ENCODE data around the gene NRXN3. TPM values are rescaled to one million over a fixed set of nuclear protein-coding genes. Genes with fewer than 3 reads are reported as not detected.

Gene NRXN3
- total and polyA plus RNA-seq, 2 donors (not counting 1 experiment from before 2014, with no cell fraction given): not detected

DNA sequence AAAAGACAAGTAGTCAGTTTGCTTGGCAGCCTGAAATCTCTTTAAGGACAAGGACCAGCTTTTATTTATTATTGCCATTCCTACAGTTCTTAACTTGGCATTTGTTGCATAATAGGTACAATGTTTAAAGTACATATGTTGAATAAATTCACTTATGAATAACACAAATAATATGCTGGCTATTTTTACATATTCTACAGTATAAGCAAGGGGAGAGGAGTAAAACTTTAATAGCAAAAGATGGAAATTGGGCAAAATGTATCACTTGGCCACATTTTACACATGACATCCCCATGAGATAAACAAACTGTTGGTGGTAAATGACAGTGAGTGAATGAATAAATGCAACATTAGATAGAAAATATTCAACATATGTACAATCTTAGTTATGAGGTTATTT lies 1708.1 kb downstream of the NRXN3 start:
- ChIA-PET POLR2A (no interaction called here), CTCF (no interaction called here)
- peaks cover 2% of the 10 kb centered on the region for H3K9me3 Mint-ChIP-seq (ENCODE audit: insufficient read depth)
- no peak overlapping the region for H3K9ac ChIP-seq (ENCODE audit: low read length)
- H4K20me1 ChIP-seq (ENCODE audit: control insufficient read depth, insufficient read depth, low read length, poor library complexity, severe bottlenecking): no peaks in the 10 kb centered on the region
- no peaks in the 10 kb centered on the region for H3K36me3 ChIP-seq (replicated peaks in 1 of 2; ENCODE audit: control extremely low read depth in 1 of 2, control insufficient read depth in 1 of 2, extremely low read depth in 1 of 2, insufficient read depth in 2 of 2, low read length in 1 of 2)
- H3K27ac ChIP-seq (ENCODE audit: low read length in 2 of 2): no peak overlapping the region
- H3K4me2 ChIP-seq (replicated peaks; ENCODE audit: low read depth, low read length, poor library complexity, severe bottlenecking): no peak overlapping the region
- H3K27ac Mint-ChIP-seq: no peak overlapping the region
- ATAC-seq (ENCODE audit: low read depth): no peak
- H3K27me3 ChIP-seq (replicated peaks in 1 of 4; ENCODE audit: control extremely low read depth in 1 of 4, control insufficient read depth in 3 of 4, insufficient read depth in 4 of 4, low read length in 3 of 4): no peaks in the 10 kb centered on the region
- no peaks in the 10 kb centered on the region for H3K4me1 Mint-ChIP-seq
- no peak for TF ChIP-seq EZH2 (IDR thresholded peaks at IDR 0.05; ENCODE audit: borderline replicate concordance, insufficient read depth, low read depth, low read length, poor library complexity, severe bottlenecking)
- TF ChIP-seq, protein P1, sequence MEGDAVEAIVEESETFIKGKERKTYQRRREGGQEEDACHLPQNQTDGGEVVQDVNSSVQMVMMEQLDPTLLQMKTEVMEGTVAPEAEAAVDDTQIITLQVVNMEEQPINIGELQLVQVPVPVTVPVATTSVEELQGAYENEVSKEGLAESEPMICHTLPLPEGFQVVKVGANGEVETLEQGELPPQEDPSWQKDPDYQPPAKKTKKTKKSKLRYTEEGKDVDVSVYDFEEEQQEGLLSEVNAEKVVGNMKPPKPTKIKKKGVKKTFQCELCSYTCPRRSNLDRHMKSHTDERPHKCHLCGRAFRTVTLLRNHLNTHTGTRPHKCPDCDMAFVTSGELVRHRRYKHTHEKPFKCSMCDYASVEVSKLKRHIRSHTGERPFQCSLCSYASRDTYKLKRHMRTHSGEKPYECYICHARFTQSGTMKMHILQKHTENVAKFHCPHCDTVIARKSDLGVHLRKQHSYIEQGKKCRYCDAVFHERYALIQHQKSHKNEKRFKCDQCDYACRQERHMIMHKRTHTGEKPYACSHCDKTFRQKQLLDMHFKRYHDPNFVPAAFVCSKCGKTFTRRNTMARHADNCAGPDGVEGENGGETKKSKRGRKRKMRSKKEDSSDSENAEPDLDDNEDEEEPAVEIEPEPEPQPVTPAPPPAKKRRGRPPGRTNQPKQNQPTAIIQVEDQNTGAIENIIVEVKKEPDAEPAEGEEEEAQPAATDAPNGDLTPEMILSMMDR (IDR thresholded peaks at IDR 0.05): no peak
- no peaks in the 10 kb centered on the region for H3K9me3 ChIP-seq (ENCODE audit: control extremely low read depth in 1 of 3, control insufficient read depth in 2 of 3, insufficient read depth in 1 of 3, low read length in 2 of 3)
- H3K4me3 ChIP-seq (ENCODE audit: control extremely low read depth in 1 of 5, extremely low read depth in 1 of 5, insufficient read depth in 1 of 5, low read depth in 2 of 5, low read length in 4 of 5): no peak overlapping the region
- DNase-seq: no peak
- H2AFZ ChIP-seq (ENCODE audit: insufficient read depth, low read depth, low read length, poor library complexity, severe bottlenecking): no peak overlapping the region
- H3K4me1 ChIP-seq (ENCODE audit: control insufficient read depth in 2 of 2, insufficient read depth in 2 of 2, low read length in 2 of 2): no peaks in the 10 kb centered on the region
- H3K27me3 Mint-ChIP-seq: no peaks in the 10 kb centered on the region
- H3K4me3 Mint-ChIP-seq: no peak overlapping the region
- no peaks in the 10 kb centered on the region for H3K79me2 ChIP-seq (ENCODE audit: control insufficient read depth, insufficient read depth, low read length)
- intact Hi-C loops (cut with micrococcal nuclease): no loop called here

DNA sequence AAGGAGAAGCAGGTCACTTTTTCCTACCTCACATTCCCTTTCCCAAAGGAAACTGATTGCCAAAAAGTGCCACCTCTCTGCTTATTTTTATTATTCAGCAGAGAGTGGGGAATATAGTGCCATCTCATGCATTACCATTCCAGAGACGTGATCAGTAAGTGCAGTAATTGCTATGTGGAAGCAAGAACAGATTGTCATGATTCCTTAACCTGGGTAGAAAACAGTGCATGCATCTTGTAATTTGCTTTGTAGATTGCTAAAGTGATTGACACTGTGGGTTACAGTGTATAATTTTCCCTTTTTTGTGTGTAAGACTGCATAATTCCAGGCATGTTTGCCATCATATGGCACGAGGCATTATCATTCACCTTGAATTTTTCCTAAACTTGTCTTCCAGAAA lies 1708.6 kb downstream of the NRXN3 start:
- no peak for TF ChIP-seq EZH2 (IDR thresholded peaks at IDR 0.05; ENCODE audit: borderline replicate concordance, insufficient read depth, low read depth, low read length, poor library complexity, severe bottlenecking)
- TF ChIP-seq, protein P1 (IDR thresholded peaks at IDR 0.05): no peak
- no peak overlapping the region for H3K4me3 Mint-ChIP-seq
- DNase-seq: no peak
- no peaks in the 10 kb centered on the region for H3K27me3 ChIP-seq (replicated peaks in 1 of 4; ENCODE audit: control extremely low read depth in 1 of 4, control insufficient read depth in 3 of 4, insufficient read depth in 4 of 4, low read length in 3 of 4)
- no peaks in the 10 kb centered on the region for H3K27me3 Mint-ChIP-seq
- H3K9ac ChIP-seq (ENCODE audit: low read length): no peak overlapping the region
- H3K4me1 Mint-ChIP-seq: no peaks in the 10 kb centered on the region
- no peak overlapping the region for H3K27ac Mint-ChIP-seq
- no peaks in the 10 kb centered on the region for H3K79me2 ChIP-seq (ENCODE audit: control insufficient read depth, insufficient read depth, low read length)
- CTCF ChIA-PET: no interaction called here
- no peak overlapping the region for H2AFZ ChIP-seq (ENCODE audit: insufficient read depth, low read depth, low read length, poor library complexity, severe bottlenecking)
- H3K4me3 ChIP-seq (ENCODE audit: control extremely low read depth in 1 of 5, extremely low read depth in 1 of 5, insufficient read depth in 1 of 5, low read depth in 2 of 5, low read length in 4 of 5): no peak overlapping the region
- no peaks in the 10 kb centered on the region for H4K20me1 ChIP-seq (ENCODE audit: control insufficient read depth, insufficient read depth, low read length, poor library complexity, severe bottlenecking)
- intact Hi-C loops (cut with micrococcal nuclease): no loop called here
- WGBS (ENCODE audit: insufficient coverage): no CpG with 5 or more reads among the region's 2 CpGs
- H3K4me2 ChIP-seq (replicated peaks; ENCODE audit: low read depth, low read length, poor library complexity, severe bottlenecking): no peak overlapping the region
- no peak overlapping the region for H3K27ac ChIP-seq (ENCODE audit: low read length in 2 of 2)
- H3K4me1 ChIP-seq (ENCODE audit: control insufficient read depth in 2 of 2, insufficient read depth in 2 of 2, low read length in 2 of 2): no peaks in the 10 kb centered on the region
- no peak for ATAC-seq (ENCODE audit: low read depth)
- H3K9me3 ChIP-seq (ENCODE audit: control extremely low read depth in 1 of 3, control insufficient read depth in 2 of 3, insufficient read depth in 1 of 3, low read length in 2 of 3): no peaks in the 10 kb centered on the region
- peaks cover 2% of the 10 kb centered on the region for H3K9me3 Mint-ChIP-seq (ENCODE audit: insufficient read depth)
- H3K36me3 ChIP-seq (replicated peaks in 1 of 2; ENCODE audit: control extremely low read depth in 1 of 2, control insufficient read depth in 1 of 2, extremely low read depth in 1 of 2, insufficient read depth in 2 of 2, low read length in 1 of 2): no peaks in the 10 kb centered on the region
- POLR2A ChIA-PET: no interaction called here
